HG03159 (cell line): Measurements from ENCODE around the gene ACSF3.
"Not testable (repeated sequence)": the region's sequence is repeated elsewhere in the genome, so short reads cannot be mapped to it uniquely, and the experiment has no call there.

Experiments
- ATAC-seq: cut with Tn5 transposase; IDR thresholded peaks from one replicate; pipeline ENCODE4 v1.9.1; 2021; ENCODE audit warnings: mild to moderate bottlenecking, moderate library complexity; ENCODE audit not compliant: unreplicated experiment

ACSF3 gene

DNA sequence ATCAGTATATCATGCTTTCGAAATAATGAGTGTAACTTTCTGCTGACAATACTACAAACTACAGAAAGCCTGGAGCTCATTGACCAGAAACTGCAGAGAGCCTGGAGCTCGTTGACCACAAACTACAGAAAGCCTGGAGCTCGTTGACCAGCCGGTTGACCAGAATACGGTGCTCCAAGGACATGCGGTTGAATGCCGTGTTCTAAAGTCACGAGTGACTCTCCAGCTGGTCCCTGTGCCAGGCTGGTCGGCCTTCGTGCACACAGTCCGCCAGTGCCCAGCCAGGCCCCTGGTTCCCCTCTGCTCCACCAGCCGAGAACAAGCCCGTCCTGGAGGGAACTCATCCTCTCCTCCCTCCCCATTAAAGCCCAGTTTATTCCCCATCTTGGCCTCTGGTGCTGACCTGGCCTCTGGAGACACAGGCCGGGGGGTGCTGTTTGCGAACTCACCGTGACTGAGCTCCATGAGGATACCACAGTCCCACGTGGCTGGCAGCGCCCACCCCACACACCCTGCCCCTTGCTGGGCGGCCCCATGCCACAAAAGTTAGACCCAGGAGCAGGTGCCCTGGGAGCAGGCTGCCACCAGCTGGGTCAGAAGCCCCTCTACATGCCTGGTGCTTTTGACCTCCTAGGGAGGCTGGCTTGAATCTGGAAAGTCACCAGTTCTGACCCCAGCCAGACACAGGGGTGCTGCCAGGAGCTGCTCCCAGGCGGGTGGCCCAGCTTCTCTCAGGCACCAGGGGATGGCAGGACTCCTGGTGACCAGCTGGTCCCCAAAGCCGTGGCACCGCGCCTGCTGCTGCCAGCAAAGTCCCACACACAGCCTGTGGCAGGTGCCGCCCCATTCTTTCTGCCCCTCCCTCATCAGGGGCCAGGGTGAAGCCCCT is 62.4 kb downstream of the ACSF3 start:
- ATAC-seq = no peak

DNA sequence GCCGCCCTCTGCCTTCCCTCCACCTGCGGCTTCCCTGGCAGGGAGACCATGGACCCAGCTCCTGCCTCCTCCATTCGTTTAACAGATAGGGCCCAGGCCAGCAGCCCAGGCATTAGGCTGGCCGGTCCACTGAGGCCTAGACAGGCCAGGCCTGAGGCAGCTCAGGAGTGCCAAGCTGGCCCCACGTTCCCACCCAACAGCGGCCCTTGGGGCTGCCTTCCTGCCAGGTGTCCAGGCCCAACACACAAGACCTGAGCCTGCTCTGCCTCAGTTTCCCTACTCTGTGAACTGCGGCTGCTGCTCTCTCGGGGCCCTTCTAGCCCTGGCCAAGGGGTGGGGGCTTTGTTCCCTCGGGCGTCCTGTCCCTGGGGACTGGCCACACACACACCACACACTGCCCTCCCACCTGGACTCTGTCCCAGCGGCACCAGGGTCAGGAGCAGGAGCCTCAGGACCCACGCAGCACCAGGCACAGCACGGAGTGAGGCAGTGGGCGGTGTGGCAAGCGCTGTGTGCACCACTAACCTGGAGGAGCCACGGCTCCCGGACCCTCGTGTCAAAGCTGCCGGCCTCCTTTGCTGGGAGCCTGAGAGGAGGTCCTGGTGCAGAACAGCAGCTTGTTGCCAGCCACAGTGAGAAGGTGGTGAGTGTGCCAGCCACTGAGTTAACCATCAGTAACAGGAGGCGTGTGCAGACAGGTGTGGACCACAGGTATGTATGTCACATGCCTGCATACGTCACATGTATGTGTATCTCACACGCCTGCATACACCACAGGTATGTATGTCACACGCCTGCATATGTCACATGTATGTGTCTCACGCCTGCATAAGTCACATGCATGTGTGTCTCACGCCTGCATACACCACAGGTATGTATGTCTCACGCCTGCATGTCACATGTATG is 63.3 kb downstream of the ACSF3 start:
- ATAC-seq = no peak

DNA sequence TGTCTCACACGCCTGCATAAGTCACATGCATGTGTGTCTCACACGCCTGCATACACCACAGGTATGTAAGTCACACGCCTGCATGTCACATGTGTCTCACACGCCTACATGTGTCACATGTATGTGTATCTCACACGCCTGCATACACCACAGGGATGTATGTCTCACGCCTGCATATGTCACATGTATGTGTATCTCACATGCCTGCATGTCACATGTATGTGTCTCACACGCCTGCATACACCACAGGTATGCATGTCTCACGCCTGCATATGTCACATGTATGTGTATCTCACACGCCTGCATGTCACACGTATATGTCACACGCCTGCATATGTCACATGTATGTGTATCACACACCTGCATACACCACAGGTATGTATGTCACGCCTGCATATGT is 64.1 kb downstream of the ACSF3 start:
- no peak for ATAC-seq

DNA sequence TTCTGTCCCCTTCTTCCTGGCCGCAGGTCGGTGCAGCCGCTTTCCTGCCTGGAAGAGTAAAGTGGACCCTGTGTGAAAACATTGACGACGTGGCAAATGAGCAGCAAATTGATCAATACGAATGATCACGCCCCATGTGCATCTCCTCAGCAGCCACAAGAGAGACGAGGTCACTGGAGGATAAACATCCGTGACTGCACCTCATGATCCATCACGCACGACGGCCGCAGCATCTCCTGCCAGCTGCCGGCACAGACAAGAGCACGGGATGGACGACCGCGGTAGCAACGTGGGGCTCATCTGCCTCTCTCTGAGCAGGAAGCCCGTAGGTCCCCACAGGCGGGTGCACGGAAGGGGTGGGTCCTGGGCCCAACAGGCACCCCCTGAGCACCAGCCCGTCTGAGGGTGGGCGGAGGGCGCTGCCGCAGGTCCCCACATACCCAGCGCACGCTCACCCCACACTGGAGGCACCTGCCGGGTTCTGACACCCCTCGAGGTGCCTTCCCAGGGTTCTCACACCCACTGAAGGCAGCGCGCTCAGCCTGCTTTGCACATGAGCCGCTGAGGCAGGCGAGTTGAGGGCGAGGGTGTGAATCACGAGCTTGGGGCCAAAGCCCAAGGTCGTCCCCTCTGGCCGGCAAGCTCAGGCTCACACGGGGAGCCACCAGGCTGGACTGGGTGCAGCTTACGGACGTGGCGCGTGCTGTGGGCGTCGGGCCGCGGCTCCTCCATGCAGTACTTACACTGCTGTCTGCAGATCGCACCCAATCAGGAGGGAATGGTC is 65.6 kb downstream of the ACSF3 start:
- no peak for ATAC-seq

DNA sequence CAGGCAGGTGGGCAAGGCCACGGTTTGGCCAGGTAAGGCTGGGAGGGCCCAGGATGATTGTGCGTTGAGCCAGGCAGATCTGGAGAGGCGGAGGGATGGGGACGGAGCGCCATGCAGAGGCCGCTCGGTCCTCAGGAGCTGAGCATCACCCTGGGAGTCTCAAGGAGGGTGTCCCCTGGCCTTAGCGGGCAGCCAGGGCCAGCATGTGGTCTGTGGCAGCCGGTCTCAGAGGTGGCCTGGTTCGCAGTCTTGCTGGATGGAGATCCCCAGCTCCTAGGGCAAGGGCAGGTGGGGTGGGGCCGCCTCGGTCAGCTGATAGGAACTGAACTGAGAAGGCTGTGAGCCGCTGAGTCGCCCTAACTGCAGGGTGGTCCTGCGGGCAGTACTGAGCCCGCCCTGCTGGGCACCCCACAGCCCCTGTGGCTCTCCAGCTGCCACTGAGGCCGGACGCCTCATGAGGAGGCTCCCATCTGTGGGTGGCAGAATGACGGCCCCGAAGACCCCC is 66.2 kb downstream of the ACSF3 start:
- no peak for ATAC-seq

DNA sequence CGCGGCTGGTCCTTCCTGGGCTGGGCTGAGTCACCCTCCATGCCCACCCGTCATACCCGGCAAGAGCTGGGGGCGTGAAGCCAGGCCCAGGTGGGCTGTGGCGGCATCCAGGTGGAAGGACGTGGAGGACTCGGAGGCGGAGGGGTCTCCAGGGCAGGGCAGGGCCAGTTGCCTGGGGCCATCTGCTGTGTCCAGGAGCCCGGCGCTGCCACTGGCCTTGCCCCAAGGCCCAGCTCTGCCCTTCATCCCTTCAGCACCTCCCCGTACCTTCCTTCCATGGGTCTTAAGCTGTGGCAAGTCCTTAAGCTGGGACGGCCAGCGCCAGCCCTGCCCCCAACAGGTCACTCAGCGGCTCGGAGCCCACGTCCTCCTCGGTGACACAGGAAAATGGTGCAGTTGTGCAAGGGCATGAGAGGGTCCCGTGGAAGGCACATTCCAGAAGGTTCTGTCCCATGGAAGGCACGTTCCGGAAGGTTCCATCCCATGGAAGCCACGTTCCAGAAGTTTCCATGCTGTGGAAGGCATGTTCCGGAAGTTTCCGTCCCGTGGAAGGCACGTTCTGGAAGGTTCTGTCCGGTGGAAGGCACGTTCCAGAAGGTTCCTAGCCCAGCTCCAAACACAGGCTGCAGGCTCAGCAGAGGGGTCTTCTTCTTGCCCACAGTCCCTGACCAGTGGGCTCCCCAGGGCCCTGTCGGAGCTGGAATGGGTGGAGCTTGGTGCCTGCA is 67.5 kb downstream of the ACSF3 start:
- no peak for ATAC-seq

DNA sequence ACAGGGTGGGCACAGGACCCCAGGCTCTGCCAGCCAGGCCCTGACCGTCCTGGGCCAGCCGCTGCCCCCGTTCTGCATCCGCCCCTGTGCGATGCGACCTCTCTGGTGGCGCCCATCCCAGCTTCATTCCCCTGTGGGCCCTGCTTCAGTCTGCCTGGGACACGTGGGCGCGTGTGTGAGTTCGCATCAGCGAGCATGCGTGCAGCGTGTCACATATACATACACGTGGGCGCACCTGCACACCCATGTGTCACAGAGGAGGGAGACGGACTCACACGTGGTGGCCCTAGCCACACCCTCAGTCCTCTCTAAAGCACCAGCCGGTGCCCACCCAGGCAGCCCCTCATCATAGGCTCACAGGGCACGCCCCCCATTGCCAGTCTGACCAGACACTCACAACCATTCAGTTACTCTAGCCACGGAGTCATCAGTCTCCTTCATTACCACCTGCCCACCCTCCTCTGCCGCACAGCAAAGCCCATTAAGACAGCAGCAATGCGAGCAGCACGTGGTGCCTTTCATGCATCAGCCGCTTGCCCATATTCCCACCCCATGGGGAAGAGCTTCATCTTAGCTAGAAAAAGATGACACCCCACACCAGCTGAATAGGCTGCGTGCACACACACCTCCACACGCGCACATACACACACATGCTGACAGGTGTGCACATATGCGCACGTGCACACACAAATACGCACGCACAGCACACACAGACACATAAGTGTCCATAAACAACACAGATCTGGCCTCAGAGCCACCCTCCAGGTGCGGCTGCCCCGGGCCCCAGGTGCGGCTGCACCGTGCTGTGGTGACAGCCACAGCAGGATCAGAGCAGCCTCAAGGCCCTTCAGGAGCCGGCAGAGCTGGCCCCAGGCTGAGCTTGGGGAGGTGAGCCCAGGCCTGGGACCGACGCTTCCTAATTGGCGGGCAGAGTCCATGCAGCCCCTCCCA is 68.4 kb downstream of the ACSF3 start:
- ATAC-seq = no peak

DNA sequence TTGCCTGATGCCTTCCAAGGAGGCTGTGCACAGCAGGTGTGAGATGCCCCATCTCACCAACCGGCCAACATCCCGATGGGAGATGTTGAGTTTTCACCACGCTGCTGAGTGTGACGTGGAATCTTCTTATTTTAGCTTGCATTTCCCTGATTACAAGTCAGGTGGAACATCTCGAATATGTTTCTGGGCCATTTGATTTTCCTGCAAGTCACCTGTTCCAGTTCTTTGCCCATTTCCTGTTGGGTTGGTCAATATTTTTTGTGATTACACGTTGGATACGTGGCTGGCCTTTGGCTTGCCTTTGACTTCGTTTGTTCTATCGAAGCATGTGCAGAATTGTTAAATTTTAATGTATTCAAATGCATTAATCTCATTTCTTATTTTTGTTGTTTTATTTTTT is 69.6 kb downstream of the ACSF3 start:
- no peak for ATAC-seq

DNA sequence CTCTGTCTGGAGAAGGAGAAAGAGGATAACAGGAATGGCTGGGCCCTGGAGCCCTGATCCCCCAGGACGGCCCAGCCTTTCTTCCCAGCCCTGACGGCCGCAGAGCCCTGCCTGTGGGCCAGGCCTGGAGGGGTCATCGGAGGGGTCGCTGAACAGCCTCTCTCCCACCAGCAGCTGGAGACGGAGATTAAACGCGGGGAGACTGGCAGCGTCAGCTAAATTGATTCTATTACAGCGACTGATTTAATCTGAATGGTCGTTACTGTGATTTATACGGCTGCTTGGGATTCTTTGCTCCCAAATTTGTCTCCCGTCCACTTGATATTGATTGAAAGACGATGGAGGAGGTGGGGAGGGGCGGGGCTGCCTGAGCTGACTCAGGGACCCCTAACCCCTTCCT is 70.8 kb downstream of the ACSF3 start:
- no peak for ATAC-seq

DNA sequence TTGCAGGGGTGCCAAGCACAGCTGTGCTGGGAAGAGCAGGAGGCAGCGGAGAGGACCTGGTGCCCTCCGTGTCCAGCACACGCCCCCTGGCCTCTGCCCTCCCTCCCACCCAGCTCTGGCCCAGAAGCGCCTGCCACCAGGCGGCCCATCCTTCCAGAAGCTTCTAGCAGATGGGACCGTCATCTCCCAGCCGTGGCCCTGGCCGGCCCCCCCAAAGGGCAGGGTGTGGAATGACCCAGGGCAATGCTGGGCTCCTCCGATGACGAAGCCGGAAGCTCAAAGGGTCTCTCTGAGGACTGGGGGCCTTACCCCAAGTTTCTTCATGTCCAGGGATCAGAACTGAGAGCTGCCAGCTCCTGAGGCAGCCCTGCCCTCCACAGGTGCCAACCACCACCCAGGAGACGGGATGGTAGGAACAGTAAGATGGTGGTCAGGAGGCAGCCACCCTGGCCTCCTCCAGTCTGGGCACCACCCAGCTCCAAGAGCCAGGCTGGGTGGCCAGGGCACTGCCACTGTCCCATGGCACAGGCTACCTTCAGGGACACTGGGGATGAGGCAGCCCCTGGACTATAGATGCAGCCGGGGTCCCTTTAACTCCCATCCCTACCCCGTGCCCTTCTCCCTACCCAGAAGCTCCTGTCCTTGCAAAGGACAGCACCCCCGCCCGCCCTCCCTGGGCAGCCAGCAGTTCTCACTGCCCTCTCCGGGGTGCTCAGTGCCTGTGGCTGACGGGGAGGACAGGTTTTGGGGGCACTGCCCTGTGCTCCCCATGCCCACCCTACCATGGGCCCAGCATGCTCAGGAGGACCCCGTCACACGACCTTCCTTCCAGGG is 71.4 kb downstream of the ACSF3 start:
- ATAC-seq = no peak

DNA sequence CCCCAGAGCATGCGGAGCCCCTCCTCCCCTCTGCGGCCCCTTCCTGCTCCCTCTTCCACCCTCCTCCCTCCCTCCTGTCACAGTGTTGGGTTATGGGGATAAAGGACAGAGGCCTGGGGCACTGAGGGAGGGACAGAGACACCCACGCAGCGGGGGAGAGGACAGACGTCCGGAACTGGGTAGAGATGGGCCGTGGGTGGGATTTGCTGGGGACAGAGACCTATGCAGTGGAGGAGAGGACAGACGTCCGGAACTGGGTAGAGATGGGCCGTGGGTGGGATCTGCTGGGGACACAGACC is 72.0 kb downstream of the ACSF3 start:
- not testable (repeated sequence) for ATAC-seq

DNA sequence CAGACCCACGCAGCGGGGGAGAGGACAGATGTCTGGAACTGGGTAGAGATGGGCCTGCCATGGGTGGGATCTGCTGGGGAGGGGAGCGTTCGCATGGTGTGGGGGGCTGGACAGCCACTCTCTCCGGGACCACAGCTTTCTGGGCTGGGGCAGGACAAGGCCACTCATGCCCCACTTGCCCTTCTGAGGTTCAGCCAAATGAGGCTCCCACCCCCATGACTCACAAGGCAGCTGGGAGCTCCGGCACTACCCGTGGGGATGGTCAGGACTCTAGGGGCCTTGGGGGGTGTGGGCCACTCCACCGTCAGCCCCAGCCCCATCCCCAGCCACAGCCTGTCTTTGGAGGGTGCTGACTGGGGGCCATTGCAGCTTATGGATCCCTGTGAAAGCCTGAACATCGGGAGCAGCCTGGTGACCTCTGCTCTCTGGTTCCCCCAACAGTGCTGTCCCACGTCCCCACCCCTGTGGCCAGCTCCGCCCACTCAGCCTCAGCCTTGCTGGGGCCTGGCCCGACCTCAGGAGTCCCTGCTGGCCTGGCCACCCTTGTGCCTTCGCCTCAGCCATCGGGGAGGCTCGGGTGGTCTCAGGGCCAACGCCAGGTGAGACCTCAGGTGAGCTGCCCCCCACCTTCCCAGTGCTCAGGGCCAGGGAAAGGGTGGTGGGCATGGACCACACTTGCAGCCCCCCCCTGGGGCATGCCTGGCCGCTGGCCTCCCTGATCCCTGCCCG is 73.2 kb downstream of the ACSF3 start:
- no peak for ATAC-seq

DNA sequence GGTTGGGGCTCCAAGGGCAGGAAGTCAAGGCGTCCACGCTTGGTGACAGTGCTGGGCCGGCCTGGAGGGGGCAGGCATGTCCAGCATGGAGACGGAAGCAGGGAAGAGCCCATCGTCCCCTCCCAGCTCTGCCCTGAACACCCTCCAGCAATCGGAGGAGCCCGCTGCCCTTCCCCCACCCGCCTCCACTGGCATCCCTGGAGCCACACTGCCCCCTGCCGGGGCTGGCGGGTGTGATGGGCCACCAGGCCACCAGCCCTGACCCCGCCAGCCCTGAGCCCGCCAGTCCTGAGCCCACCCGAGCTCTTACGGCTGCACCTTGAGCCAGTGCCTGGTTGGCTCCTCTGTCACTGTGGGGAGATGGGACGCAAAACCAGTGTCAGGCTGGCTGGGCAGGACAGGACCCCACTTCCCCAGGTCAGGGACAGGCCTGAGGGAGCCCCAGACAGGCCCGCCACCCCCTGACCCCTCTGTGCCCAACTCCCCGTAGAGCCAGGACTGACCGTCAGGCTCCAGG is 73.8 kb downstream of the ACSF3 start:
- ATAC-seq = no peak

DNA sequence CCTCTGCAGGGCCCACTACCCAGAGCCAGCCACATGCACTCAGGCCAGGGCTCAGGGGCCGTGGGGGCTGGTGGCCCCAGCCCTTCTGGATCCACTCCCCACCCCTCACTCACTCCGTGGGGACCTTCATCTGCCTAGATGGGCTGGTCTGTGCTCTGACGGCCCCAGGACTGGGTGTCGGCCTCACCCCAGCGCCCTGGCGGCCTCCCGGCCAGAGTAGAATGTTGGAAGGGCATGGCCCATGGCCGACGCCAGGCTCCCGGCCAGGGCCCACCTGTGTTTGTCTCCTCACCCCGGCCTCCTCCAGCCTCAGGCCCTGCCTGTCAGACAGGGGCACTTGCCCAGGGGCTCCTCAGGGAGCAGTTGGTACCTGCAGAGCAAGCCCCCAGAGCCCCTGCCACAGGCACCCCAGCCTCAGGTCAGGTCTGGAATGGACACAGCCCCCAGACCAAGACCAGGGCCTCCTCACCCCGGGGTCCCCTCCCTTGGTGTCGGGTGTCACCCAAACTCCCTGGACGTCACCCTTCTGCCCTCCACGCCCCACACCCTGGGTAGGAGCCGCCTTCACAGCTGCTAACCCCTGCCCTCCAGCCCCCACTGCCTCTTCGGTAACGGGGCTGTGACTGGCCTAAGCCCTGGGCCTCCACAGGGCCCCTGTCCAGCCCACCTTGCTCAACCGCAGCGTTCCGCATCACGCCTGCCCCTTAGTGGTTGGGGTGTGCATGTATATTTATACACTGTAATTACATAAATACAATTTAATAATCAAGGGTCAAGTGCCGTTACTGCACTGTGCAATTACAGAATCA is 74.9 kb downstream of the ACSF3 start:
- ATAC-seq = no peak

DNA sequence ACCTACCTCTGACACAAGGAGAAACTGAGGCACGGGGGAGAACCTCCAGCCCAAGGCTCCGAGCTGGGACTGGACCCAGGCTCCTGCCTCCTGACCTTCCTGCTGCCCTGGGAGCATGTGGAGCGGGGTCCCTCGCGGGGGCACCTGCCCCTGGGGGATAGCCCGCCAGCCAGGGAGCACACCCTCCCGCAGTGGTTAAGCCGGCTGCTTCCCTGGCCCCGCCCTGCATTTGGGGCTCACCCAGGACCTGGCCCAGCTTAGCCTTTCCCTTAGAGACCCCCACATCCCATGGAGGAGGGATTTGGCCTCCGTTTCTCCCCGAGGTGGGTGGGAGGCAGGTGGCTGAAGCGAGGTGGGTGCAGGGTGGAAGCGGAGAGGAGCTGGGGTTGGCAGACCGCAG is 76.1 kb downstream of the ACSF3 start:
- no peak for ATAC-seq

DNA sequence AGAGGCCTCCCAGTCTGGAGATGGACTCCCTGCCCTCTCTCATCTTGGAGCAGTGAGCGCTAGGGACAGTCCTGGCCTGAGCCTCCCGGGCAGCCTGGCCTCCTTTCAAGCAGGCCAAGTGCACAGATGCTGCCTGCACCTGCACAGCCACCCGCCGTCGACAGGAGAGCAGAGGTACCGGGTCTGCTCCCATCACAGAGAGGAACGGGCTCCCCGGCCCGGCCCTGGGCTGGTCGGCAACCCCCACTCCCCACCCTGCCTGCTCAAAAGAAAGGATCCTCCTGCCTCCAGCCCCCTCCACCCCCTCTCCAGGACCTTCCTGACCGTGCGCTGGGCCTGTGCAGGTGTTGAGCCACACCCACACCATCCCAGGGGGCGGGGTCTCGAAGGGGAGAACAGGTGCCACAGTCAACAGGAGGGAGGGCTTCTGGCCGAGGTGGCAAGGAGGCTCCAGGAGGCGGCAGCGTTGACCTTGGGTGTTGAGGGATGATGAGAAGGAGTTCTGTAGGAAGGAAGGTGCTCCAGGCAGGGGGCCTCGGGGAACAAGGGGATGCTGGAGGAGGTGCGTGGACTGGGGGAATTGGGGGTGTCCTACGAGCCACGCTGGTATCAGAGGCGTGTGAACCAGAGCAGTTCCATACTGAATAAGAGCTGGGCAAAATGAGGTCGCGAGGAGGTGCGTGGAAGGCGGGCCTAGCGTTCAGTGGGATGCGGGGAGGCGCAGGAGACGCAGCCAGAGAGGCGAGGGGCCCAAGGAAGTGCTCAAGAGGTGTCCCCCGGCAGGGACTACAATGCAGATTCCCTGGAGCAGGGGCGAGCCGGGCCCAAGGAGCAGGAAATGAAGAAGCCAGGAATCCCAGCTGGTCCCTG is 76.9 kb downstream of the ACSF3 start:
- no peak for ATAC-seq
